Karpas-422 (cell line): Measurements from ENCODE around the gene HIBADH. TPM values are rescaled to one million over a fixed set of nuclear protein-coding genes. Genes with fewer than 3 reads are reported as not detected.

Experiments
- DNase-seq: peaks from one replicate; pipeline ENCODE4 v3.0.0-alpha.2; 2015
- H2AFZ ChIP-seq: fragments of 200-600 bp; sonication (generic); 2 replicates; pipeline ENCODE4 v1.6.1; 2014; ENCODE audit warnings: antibody characterized with exemption, low read length, mixed read lengths
- H3K27ac ChIP-seq: fragments of 200-600 bp; sonication (generic); 2 replicates; pipeline ENCODE4 v1.5.1; 2014; ENCODE audit warnings: mild to moderate bottlenecking, low read length, moderate library complexity
- H3K27me3 ChIP-seq: fragments of 200-600 bp; sonication (generic); 2 replicates; pipeline ENCODE4 v1.6.1; 2014; ENCODE audit warnings: low read length, mixed read lengths
- H3K36me3 ChIP-seq: fragments of 200-600 bp; sonication (generic); 2 replicates; pipeline ENCODE4 v1.6.1; 2014; ENCODE audit warnings: low read length, mixed read lengths; ENCODE audit not compliant: insufficient read depth
- H3K4me1 ChIP-seq: fragments of 200-600 bp; sonication (generic); 2 replicates; pipeline ENCODE4 v1.6.1; 2014; ENCODE audit warnings: mild to moderate bottlenecking, low read length, mixed read lengths
- H3K4me2 ChIP-seq: fragments of 200-600 bp; sonication (generic); 2 replicates; pipeline ENCODE4 v1.6.1; 2014; ENCODE audit warnings: low read length, low read depth, mild to moderate bottlenecking; ENCODE audit not compliant: poor library complexity, severe bottlenecking
- H3K4me3 ChIP-seq: fragments of 200-600 bp; sonication (generic); 2 replicates; pipeline ENCODE4 v1.5.1; 2014; ENCODE audit warnings: mild to moderate bottlenecking, antibody characterized with exemption, low read length, mixed read lengths
- H3K79me2 ChIP-seq: fragments of 200-600 bp; sonication (generic); 2 replicates; pipeline ENCODE4 v1.6.1; 2014; ENCODE audit warnings: mild to moderate bottlenecking, low read length, mixed read lengths
- H3K9ac ChIP-seq: fragments of 200-600 bp; sonication (generic); 2 replicates; pipeline ENCODE4 v1.6.0; 2014; ENCODE audit warnings: low read length
- H3K9me2 ChIP-seq: fragments of 200-600 bp; sonication (generic), shearing (Covaris generic); replicated peaks from 2 replicates; pipeline ENCODE4 v1.6.0; 2014; ENCODE audit warnings: mild to moderate bottlenecking, low read length, moderate library complexity; ENCODE audit not compliant: insufficient read depth
- H3K9me3 ChIP-seq: fragments of 300-700, 200-600 bp; sonication (generic); 2 replicates; pipeline ENCODE4 v1.6.1; 2014; ENCODE audit warnings: low read length, mixed read lengths
- H4K20me1 ChIP-seq: fragments of 200-600 bp; sonication (generic); 2 replicates; pipeline ENCODE4 v1.6.1; 2014; ENCODE audit warnings: mild to moderate bottlenecking, antibody characterized with exemption, low read length, low read depth; ENCODE audit not compliant: insufficient read depth
- total RNA-seq: library from RNA; depleted of rRNA; stranded (reverse); fragments of >200 nt; shearing (Covaris generic); gene quantifications from 2 replicates; pipeline ENCODE4 v1.2.3, GENCODE V29; 2014; ENCODE audit warnings: low replicate concordance

HIBADH gene
- total RNA-seq, 1 experiment from 2014 or later, result 30.1 TPM

GRCh38 chr7:27564881-27565482, 97.7 kb downstream of the HIBADH start:
- Histone ChIP-seq H3K9ac (no peak overlapping the region), H3K36me3 (no peaks in the 10 kb centered on the region), H3K4me3 (no peak overlapping the region), H3K4me2 (no peak overlapping the region), H3K4me1 (no peaks in the 10 kb centered on the region), H3K9me3 (no peaks in the 10 kb centered on the region), H4K20me1 (no peaks in the 10 kb centered on the region), H3K27ac (no peak overlapping the region), H2AFZ (no peak overlapping the region), H3K27me3 (no peaks in the 10 kb centered on the region), H3K9me2 (no peaks in the 10 kb centered on the region), H3K79me2 (no peaks in the 10 kb centered on the region)
- no peak for DNase-seq

- no peaks in the 10 kb centered on the region for H4K20me1 ChIP-seq
- H3K27me3 ChIP-seq, result no peaks in the 10 kb centered on the region
- DNase-seq, result no peak
- no peak overlapping the region for H2AFZ ChIP-seq
- H3K9ac ChIP-seq, result no peak overlapping the region
- no peak overlapping the region for H3K4me3 ChIP-seq
- no peak overlapping the region for H3K4me2 ChIP-seq
- no peaks in the 10 kb centered on the region for H3K9me2 ChIP-seq
- no peaks in the 10 kb centered on the region for H3K36me3 ChIP-seq
- no peaks in the 10 kb centered on the region for H3K79me2 ChIP-seq
- no peaks in the 10 kb centered on the region for H3K9me3 ChIP-seq
- no peak overlapping the region for H3K27ac ChIP-seq
- H3K4me1 ChIP-seq, result no peaks in the 10 kb centered on the region
Measured at GRCh38 chr7:27560706-27561235, 101.9 kb downstream of the HIBADH start.

- H2AFZ ChIP-seq, result no peak overlapping the region
- H3K4me2 ChIP-seq, result no peak overlapping the region
- H3K9me2 ChIP-seq, result no peaks in the 10 kb centered on the region
- DNase-seq, result no peak
- no peaks in the 10 kb centered on the region for H3K27me3 ChIP-seq
- no peaks in the 10 kb centered on the region for H4K20me1 ChIP-seq
- no peaks in the 10 kb centered on the region for H3K79me2 ChIP-seq
- no peak overlapping the region for H3K4me3 ChIP-seq
- H3K9ac ChIP-seq, result no peak overlapping the region
- no peak overlapping the region for H3K27ac ChIP-seq
- H3K9me3 ChIP-seq, result no peaks in the 10 kb centered on the region
- H3K36me3 ChIP-seq, result no peaks in the 10 kb centered on the region
- H3K4me1 ChIP-seq, result no peaks in the 10 kb centered on the region
Measured at GRCh38 chr7:27555670-27556069, 107.0 kb downstream of the HIBADH start.

GRCh38 chr7:27554826-27555225, 107.9 kb downstream of the HIBADH start:
- Histone ChIP-seq H3K9ac (no peak overlapping the region), H3K36me3 (no peaks in the 10 kb centered on the region), H3K4me3 (no peak overlapping the region), H3K9me3 (no peaks in the 10 kb centered on the region), H3K4me1 (no peaks in the 10 kb centered on the region), H3K27ac (no peak overlapping the region), H2AFZ (no peak overlapping the region), H4K20me1 (no peaks in the 10 kb centered on the region), H3K4me2 (no peak overlapping the region), H3K27me3 (no peaks in the 10 kb centered on the region), H3K9me2 (no peaks in the 10 kb centered on the region), H3K79me2 (no peaks in the 10 kb centered on the region)
- DNase-seq, result no peak

- Histone ChIP-seq H3K27ac (no peak overlapping the region), H3K27me3 (no peaks in the 10 kb centered on the region), H2AFZ (no peak overlapping the region), H3K4me1 (no peaks in the 10 kb centered on the region), H3K36me3 (no peaks in the 10 kb centered on the region), H4K20me1 (no peaks in the 10 kb centered on the region), H3K9me2 (no peaks in the 10 kb centered on the region), H3K9ac (no peak overlapping the region), H3K79me2 (no peaks in the 10 kb centered on the region), H3K4me2 (no peak overlapping the region), H3K9me3 (no peaks in the 10 kb centered on the region), H3K4me3 (no peak overlapping the region)
- no peak for DNase-seq
Measured at GRCh38 chr7:27553273-27553672, 109.4 kb downstream of the HIBADH start.

- no peaks in the 10 kb centered on the region for H3K79me2 ChIP-seq
- no peak overlapping the region for H3K4me2 ChIP-seq
- H4K20me1 ChIP-seq, result no peaks in the 10 kb centered on the region
- H3K27ac ChIP-seq, result no peak overlapping the region
- no peaks in the 10 kb centered on the region for H3K36me3 ChIP-seq
- H2AFZ ChIP-seq, result no peak overlapping the region
- DNase-seq, result no peak
- H3K4me1 ChIP-seq, result no peaks in the 10 kb centered on the region
- no peaks in the 10 kb centered on the region for H3K9me3 ChIP-seq
- H3K27me3 ChIP-seq, result no peaks in the 10 kb centered on the region
- H3K9me2 ChIP-seq, result no peaks in the 10 kb centered on the region
- no peak overlapping the region for H3K9ac ChIP-seq
- H3K4me3 ChIP-seq, result no peak overlapping the region
Measured at GRCh38 chr7:27551803-27552400, 110.8 kb downstream of the HIBADH start.

- DNase-seq, result no peak
- H3K27me3 ChIP-seq, result no peaks in the 10 kb centered on the region
- no peaks in the 10 kb centered on the region for H3K79me2 ChIP-seq
- H3K9ac ChIP-seq, result no peak overlapping the region
- H3K9me2 ChIP-seq, result no peaks in the 10 kb centered on the region
- no peaks in the 10 kb centered on the region for H3K36me3 ChIP-seq
- H3K9me3 ChIP-seq, result no peaks in the 10 kb centered on the region
- H3K4me3 ChIP-seq, result no peak overlapping the region
- no peak overlapping the region for H3K27ac ChIP-seq
- no peaks in the 10 kb centered on the region for H3K4me1 ChIP-seq
- no peak overlapping the region for H3K4me2 ChIP-seq
- no peaks in the 10 kb centered on the region for H4K20me1 ChIP-seq
- no peak overlapping the region for H2AFZ ChIP-seq
Measured at GRCh38 chr7:27549606-27550005, 113.1 kb downstream of the HIBADH start.

- H4K20me1 ChIP-seq, result no peaks in the 10 kb centered on the region
Measured at GRCh38 chr7:27548304-27548703, 114.4 kb downstream of the HIBADH start.

More at GRCh38 chr7:27548304-27548703, 114.4 kb downstream of the HIBADH start:
- Histone ChIP-seq H3K9me2 (no peaks in the 10 kb centered on the region), H3K4me3 (no peak overlapping the region), H3K27ac (no peak overlapping the region), H3K9me3 (no peaks in the 10 kb centered on the region), H2AFZ (no peak overlapping the region), H3K27me3 (no peaks in the 10 kb centered on the region), H3K79me2 (no peaks in the 10 kb centered on the region), H3K36me3 (no peaks in the 10 kb centered on the region), H3K4me1 (no peaks in the 10 kb centered on the region), H3K4me2 (no peak overlapping the region), H3K9ac (no peak overlapping the region)
- DNase-seq, result no peak
